GM19035 (cell line): ENCODE measurements around the gene VDAC2.
"Not testable (repeated sequence)": the region's sequence is repeated elsewhere in the genome, so short reads cannot be mapped to it uniquely, and the experiment has no call there.

Experiments used
- ATAC-seq: cut with Tn5 transposase; IDR thresholded peaks from one replicate; pipeline ENCODE4 v1.9.1; 2021; ENCODE audit not compliant: unreplicated experiment

Gene VDAC2

DNA sequence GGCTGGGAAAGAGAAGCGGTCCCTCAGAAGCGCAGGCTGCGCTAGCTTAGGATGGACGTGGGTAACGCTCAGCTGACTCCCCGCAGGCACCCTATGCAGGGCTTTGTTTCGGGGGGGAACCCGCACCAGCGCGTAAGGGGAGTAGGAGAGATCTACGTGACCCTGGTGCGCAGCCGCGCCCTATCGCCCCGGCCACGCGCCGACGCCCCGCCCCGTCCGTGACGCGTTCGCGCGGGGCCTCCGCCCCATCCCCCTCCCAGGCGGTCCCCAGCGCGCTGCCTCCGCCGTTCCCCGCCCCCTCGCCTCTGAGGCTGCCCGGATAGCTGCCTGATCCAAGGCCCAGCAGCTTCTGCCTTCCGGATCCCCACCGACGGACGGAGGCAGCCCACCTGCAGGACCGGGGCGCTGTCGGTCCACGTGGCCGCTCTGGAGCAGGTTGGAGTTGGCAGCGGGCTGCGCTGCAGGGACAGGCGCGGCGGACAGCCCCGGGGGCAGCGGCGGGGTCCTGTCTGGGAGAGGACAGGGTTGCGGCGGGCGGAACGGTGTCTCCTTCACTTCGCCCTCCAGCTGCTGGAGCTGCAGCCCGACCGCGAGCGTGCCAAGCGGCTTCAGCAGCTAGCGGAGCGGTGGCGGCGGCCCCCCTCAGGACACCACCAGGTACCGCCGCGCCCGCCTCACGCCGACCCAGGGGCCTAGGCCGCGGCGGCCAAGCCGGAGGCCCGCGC is at the start of gene VDAC2:
VDAC2 (plus strand) TSS at position 515 of the 725 bp plus-strand sequence. CDS start 363 bp downstream, outside the sequence.
- peak; percentile 88 for ATAC-seq

DNA sequence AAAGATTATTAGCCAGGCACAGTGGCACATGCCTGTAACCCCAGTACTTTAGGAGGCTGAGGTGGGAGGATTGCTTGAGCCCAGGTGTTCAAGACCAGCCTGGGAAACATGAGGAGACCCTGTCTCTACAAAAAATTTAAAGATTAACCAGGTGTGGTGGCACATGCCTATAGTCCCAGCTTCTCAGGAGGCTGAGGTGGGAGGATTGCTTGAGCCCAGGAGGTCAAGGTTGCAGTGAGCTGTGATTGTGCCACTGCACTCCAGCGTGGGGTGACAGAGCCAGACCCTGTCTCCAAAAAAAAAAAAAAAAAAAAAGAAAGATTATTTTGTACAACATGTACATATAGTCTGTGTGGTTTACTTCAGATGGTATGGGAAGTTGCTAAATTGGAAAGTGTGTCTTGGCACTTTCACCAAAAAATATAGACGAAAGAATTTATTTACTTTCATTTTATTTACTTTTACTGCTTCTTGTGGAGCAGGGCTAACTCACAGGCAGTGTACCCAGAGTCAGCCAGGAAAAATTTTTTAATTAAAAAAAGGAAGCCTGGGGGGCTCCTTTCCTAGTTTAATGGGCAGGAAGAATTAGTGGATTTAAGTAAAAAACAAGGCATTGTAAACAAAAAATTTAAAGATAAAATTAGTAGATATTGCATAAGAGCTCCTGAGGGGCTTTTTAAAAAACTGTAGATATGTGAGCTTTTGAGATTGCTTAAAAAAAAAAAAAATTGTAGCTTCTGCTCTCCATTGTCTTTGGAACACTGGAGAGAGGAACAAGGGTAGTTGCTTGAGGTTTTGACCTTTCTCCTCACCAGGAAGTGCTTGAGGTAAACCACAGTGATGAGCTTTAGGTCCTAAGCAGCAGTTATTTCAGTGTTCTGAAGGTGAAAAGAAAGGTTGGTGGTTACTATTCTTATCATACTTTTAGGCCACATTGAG is 44.6 kb upstream of the VDAC2 start:
- peak; percentile 79 for ATAC-seq

DNA sequence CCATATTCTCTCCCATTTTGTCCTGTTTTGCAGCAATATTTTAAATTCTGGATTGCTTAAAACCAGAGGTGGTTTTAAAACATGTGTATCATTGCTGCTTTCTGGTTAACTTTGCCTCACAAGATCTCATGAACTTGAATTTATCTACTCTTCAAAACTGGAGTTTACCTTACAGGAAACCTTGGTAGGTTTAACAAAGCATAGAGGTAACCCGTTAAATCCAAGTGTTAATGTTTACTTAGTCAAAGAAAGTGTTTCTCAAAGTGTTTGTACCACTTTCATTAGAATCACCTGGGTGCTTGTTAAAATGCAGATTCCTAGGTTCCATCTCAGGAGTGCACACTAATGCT is 44.0 kb upstream of the VDAC2 start:
- ATAC-seq, result no peak

DNA sequence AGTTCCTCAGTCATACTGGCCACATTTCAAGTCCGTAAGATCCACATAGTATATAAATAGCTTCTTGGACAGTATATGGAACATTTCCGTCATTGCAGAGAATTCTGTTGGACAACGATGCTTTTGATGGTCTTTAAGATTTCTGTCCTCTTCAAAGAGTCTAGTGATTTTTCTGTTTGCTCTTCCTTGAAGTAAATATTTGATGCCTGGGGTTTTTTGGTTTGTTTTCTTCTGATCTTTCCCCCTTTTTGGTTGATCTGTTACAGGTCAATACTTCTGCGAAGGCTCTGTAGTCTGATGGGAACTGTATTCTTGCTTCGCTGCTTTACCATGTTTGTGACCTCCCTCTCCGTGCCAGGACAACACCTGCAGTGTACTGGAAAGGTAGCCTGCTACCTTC is 42.3 kb upstream of the VDAC2 start:
- no peak for ATAC-seq

DNA sequence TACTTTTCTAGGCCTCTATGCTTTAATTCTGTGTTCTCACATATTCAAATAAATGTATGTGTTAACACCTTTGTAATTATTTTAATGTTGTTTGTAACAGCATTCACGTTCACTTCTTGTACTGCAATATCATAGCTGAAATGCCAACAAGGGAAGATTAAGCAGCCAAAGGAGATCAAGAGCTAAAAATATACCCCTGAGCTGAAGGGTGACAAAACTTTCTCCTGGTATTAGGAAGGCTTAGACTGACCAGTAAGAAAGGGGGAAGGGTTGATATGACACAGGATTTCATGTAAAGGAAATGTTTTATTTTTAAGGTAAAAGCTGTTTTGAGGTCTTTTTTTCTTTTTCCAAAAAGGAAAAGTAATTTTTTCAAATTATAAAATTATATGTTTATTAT is 40.4 kb upstream of the VDAC2 start:
- no peak for ATAC-seq

DNA sequence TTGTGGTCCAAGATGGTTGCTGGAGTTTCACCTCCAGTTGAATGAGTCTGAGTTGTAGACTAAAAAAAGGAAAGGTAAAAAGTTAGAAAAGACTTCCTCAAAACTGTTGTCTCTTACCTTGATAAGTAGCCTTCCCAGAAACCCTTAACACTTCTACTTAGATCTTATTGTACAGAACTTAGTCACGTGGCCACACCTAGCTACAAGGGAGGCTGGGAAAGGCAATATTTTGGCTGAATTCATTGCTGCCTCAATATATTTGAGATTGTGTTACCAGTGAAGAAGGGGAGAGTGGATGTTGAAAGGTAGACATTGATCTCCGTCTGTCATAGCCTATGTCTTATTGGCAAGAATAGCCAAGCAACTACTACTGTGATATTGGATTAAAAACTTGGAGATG is 35.5 kb upstream of the VDAC2 start:
- no peak for ATAC-seq

GRCh38 chr10:75176046-75176445 is 34.5 kb upstream of the VDAC2 start:
- ATAC-seq, result no peak

DNA sequence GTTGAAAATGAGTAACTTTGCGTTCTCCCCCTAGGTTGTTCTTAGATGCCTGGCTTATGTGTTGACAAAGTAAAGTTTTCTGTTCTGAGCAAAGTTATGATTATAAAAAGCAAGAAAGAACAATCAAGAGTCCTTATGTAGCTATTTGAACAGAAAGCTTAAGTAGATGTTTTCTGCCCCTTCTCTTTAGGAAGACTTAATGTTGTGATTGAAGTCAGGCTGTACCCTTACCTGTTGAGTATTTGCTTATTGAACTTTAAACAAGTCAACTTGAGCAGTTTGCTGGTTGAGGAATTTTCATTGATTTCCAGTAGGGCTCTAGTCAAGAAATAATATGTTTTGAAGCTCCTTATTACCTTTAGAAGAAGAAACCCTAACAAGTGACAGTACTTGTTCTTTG is 33.9 kb upstream of the VDAC2 start:
- no peak for ATAC-seq

- ATAC-seq, result no peak
Observed at GRCh38 chr10:75179657-75180177, 30.9 kb upstream of the VDAC2 start.

- ATAC-seq, result no peak
Observed at GRCh38 chr10:75180592-75180991, 30.0 kb upstream of the VDAC2 start.

DNA sequence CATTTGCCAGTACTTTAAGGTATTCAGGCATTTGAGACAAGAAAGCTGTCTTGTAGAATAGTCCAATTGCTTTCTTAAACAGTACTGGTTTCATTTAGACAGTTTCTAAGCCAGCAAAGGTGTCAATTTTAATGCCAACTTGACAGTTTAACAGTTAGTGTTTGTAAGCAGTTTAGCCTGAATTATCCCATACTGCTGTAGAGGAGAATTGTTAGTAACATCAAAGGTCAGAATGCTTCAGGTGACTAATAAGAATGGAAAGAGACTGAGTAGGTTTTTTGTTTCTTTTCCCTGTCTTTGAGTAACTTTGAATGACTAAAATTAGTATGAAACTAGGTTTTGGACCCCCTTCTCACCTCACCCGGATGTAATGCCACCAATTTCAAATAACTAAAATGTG is 29.5 kb upstream of the VDAC2 start:
- no peak for ATAC-seq

DNA sequence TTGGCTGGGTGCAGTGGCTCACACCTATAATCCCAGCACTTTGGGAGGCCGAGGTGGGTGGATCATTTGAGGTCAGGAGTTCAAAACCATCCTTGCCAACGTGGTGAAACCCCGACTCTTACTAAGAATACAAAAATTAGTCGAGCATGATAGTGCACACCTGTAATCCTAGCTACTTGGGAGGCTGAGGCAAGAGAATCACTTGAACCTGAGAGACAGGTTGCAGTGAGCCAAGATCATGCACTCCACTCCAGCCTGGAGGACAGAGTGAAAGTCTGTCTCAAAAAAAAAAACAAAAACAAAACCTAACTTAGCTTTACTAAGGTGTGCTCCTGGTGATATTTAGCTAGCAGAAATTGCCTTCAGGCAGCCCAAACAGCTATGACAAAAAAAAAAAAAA is 24.3 kb upstream of the VDAC2 start:
- ATAC-seq, result no peak

GRCh38 chr10:75187961-75188426 is 22.6 kb upstream of the VDAC2 start:
- ATAC-seq, result no peak

- not testable (repeated sequence) for ATAC-seq
Observed at GRCh38 chr10:75188522-75188921, 22.1 kb upstream of the VDAC2 start.

GRCh38 chr10:75189266-75190096 is 21.1 kb upstream of the VDAC2 start:
- ATAC-seq, result no peak

DNA sequence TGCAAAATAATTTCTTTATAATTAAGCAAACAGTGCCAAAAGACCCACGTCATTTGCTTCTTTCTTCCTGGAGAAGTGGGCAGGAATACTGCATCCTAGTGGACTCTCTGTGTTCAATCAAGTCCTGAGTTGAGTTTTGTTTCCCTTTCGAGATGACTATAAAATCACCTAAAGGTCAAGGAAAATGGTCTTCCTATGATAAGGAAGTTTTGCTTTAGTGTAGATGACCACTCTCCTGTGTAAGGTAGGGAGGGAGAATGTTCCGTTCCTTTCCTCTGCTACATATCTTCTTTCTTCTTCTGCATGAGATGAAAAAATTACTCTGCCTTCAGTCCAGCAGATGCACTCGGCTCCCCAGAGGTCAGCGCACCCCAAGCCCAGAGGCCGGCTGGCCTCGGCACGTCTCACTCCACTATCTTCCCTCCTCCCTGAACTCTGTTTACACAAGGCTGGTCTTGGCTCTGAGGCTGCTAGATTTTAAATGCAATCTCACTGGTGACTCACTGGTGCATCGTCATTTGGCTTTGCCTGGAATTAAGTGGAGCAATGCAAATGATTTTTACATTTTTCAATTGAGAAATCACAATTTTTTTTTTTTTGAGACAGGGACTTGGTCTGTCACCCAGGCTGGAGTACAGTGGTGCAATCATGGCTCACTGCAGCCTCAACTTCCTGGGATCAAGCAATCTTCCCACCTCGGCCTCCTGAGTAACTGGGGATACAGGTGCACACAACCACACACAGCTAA is 18.6 kb upstream of the VDAC2 start:
- ATAC-seq, result no peak

- ATAC-seq, result not testable (repeated sequence)
Observed at GRCh38 chr10:75194625-75195024, 16.0 kb upstream of the VDAC2 start.

GRCh38 chr10:75195035-75195763 is 15.4 kb upstream of the VDAC2 start:
- ATAC-seq, result no peak

GRCh38 chr10:75197066-75197465 is 13.5 kb upstream of the VDAC2 start:
- no peak for ATAC-seq

DNA sequence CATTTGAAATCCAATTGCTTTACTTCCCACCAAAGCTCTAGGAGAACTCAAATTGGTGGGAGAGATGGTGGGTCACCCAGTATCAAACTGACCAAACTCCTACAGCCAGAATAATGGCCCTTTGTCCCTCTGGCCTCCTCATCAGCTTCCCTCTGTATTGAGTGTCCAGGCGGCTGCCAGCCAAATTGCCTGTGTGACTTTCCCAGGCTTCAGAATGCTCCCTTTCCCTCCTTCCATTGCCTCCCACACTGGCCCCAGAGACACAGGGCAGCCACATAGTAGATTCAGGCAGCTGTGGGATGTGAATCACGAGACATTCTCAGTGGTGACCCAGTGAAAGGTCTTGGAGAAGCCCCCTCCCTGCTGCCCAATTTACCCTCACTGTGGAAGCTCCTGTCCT is 12.7 kb upstream of the VDAC2 start:
- ATAC-seq, result no peak
